Esophagus muscularis mucosa (tissue), 4 donors: Measurements from ENCODE around the gene SPEM3. TPM values are rescaled to one million over a fixed set of nuclear protein-coding genes. Genes with fewer than 3 reads are reported as not detected.

ENCODE experiments used
- DNase-seq: peaks from one replicate; pipeline ENCODE4 v3.0.0-alpha.2; 2017; ENCODE audit errors: extremely low spot score
- H3K27ac ChIP-seq, 4 donors: fragments of 200-600 bp; sonication (generic); replicated peaks in 1 of 4; 1 replicate in 3 of 4; 2 replicates in 1 of 4; pipeline ENCODE4 v1.5.1; 2016 to 2019; ENCODE audit warnings: mild to moderate bottlenecking in 1 of 4
- H3K27me3 ChIP-seq, 4 donors: fragments of 200-600 bp; sonication (generic); one replicate each; pipeline versions ENCODE4 v1.5.1 to v1.6.0; 2016 to 2019
- H3K36me3 ChIP-seq, 4 donors: fragments of 200-600 bp; sonication (generic); one replicate each; pipeline ENCODE4 v1.5.1; 2016 to 2019
- H3K4me1 ChIP-seq, 4 donors: fragments of 200-600 bp; sonication (generic); one replicate each; pipeline ENCODE4 v1.5.1; 2016 to 2019
- H3K4me3 ChIP-seq, 4 donors: fragments of 200-600 bp; sonication (generic); 1 replicate in 2 of 4; 2 replicates in 2 of 4; pipeline ENCODE4 v1.5.1; 2016 to 2019; ENCODE audit warnings: mild to moderate bottlenecking in 4 of 4, moderate library complexity in 1 of 4
- H3K9me3 ChIP-seq, 4 donors: fragments of 200-600 bp; sonication (generic); 1 replicate in 3 of 4; 2 replicates in 1 of 4; pipeline ENCODE4 v1.5.1; 2016 to 2019
- EP300 ChIP-seq: sonication (generic); formaldehyde crosslinking; IDR thresholded peaks from one replicate; pipeline ENCODE4 v1.6.1; 2017; ENCODE audit warnings: antibody characterized with exemption
- POLR2A ChIP-seq: fragments of 450-650 bp; IDR thresholded peaks from one replicate; pipeline ENCODE4 v1.6.1; 2017; ENCODE audit warnings: antibody characterized with exemption, moderate library complexity, mild to moderate bottlenecking, low read depth
- POLR2AphosphoS5 ChIP-seq, 2 donors: sonication (generic); formaldehyde crosslinking; IDR thresholded peaks; one replicate each; pipeline ENCODE4 v1.6.1; 2017; ENCODE audit warnings: antibody characterized with exemption in 2 of 2
- WGBS: methylation state at CpG from one replicate; pipeline ENCODE4 v1.1.5; 2018; 5-methylcytosine and 5-hydroxymethylcytosine counted together
- intact Hi-C: fragments of 100-400 bp; cut with DNase I; formaldehyde crosslinking; loops from one replicate; pipeline ENCODE4 v1.15.1; 2023
- total RNA-seq, 4 donors: library from RNA; depleted of rRNA; stranded (reverse); fragments of >200 nt; gene quantifications; one replicate each; pipeline versions ENCODE4 v1.1.0 to v1.2.1, GENCODE V29; 2016
- TF ChIP-seq, protein P1 (sequence below), 3 experiments: fragments of 200-600 bp in 2 of 3; fragments of 450-650 bp in 1 of 3; sonication (generic) in 2 of 3; IDR thresholded peaks; one replicate each; pipeline ENCODE4 v1.5.1; 2017 to 2019; ENCODE audit warnings: antibody characterized with exemption in 3 of 3, mild to moderate bottlenecking in 2 of 3, moderate library complexity in 1 of 3

SPEM3 gene
- not detected for total RNA-seq

DNA sequence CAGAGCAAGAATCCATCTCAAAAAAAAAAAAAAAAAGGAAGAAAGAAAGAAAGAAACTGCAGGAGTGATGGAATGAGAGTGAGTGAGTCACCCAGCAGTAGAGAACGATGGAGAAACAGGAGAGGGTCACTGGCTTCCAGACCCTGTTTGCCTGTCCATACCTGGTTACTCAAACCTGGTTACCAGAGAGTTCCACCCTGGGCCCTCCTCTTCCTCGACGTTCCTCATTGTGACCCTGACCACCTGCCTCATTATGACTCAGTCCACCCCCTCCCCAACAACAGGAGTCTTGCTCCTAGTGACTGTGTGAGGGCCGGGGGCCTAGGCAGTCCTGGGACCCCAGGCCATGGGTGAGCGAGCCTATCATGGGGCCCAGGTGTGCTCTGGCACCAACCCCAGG is at the start of gene SPEM3:
TSS of gene SPEM3 (plus strand) at position 301 of the 400 bp plus-strand sequence. CDS start at position 347, 46 bp downstream.
- H3K27ac ChIP-seq: no peak within 1 kb of the TSS
- peaks cover 0 to 12% (median 0%) of the 10 kb centered on the region in 4 donors for H3K27me3 ChIP-seq
- WGBS: 74% methylated on average over 3 of the region's 5 CpGs
- no peak for TF ChIP-seq EP300
- TF ChIP-seq, protein P1, sequence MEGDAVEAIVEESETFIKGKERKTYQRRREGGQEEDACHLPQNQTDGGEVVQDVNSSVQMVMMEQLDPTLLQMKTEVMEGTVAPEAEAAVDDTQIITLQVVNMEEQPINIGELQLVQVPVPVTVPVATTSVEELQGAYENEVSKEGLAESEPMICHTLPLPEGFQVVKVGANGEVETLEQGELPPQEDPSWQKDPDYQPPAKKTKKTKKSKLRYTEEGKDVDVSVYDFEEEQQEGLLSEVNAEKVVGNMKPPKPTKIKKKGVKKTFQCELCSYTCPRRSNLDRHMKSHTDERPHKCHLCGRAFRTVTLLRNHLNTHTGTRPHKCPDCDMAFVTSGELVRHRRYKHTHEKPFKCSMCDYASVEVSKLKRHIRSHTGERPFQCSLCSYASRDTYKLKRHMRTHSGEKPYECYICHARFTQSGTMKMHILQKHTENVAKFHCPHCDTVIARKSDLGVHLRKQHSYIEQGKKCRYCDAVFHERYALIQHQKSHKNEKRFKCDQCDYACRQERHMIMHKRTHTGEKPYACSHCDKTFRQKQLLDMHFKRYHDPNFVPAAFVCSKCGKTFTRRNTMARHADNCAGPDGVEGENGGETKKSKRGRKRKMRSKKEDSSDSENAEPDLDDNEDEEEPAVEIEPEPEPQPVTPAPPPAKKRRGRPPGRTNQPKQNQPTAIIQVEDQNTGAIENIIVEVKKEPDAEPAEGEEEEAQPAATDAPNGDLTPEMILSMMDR (IDR thresholded peaks at IDR 0.05): no peak
- no peak for TF ChIP-seq POLR2AphosphoS5 (IDR thresholded peaks at IDR 0.05)
- TF ChIP-seq POLR2A: no peak
- H3K4me1 ChIP-seq: no peaks in the 10 kb centered on the region
- DNase-seq: no peak
- no peak within 1 kb of the TSS for H3K4me3 ChIP-seq
- no peaks in the 10 kb centered on the region for H3K36me3 ChIP-seq
- H3K9me3 ChIP-seq: no peaks in the 10 kb centered on the region
- intact Hi-C loops: no loop called here

GRCh38 chr17:7379134-7379533 is 49.5 kb upstream of the SPEM3 start:
- Histone ChIP-seq H3K4me1 (peaks cover 18 to 42% (median 37%) of the 10 kb centered on the region in 4 donors), H3K27me3 (no peaks in the 10 kb centered on the region), H3K36me3 (no peaks in the 10 kb centered on the region), H3K9me3 (no peaks in the 10 kb centered on the region), H3K4me3 (no peak overlapping the region), H3K27ac (no peak overlapping the region)
- DNase-seq: no peak
- TF ChIP-seq EP300: no peak
- TF ChIP-seq, protein P1 (IDR thresholded peaks at IDR 0.05): no peak
- no peak for TF ChIP-seq POLR2AphosphoS5 (IDR thresholded peaks at IDR 0.05)
- TF ChIP-seq POLR2A: no peak
- intact Hi-C loops: no loop called here
- WGBS: 98% methylated on average over 3 of the region's 3 CpGs

DNA sequence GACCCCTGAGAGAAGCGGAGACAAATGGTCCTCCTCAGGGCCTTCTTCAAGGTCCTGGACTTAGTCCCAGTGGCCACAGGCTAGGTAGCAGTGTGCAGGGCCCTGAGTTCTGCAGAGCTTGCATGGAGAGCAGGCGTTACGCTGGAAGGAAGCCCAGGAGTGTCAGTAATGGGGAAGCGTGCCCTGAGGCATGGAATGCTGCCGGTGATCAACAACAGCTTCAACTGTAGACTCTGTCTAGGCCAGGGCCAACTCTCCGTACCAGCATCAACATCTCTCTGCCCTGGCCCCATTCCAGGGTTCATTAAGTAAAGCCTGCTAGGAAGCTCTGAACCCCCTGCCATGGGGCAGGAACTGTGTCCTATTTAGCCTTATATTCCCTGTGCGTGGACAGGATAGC is 48.3 kb upstream of the SPEM3 start:
- TF ChIP-seq EP300 (no peak), POLR2AphosphoS5 (IDR thresholded peaks at IDR 0.05) (peak in 1 of 2 donors; percentile 54)
- TF ChIP-seq, protein P1 (IDR thresholded peaks at IDR 0.05): no peak
- H3K27ac ChIP-seq: peak overlapping the region; percentile 75 to 77 (median 76)
- DNase-seq: no peak
- no peaks in the 10 kb centered on the region for H3K9me3 ChIP-seq
- H3K4me3 ChIP-seq: peak overlapping the region; percentile 54 to 66 (median 60)
- WGBS: 45% methylated on average over 2 of the region's 7 CpGs
- no peaks in the 10 kb centered on the region for H3K36me3 ChIP-seq
- H3K4me1 ChIP-seq: peaks cover 18 to 47% (median 40%) of the 10 kb centered on the region in 4 donors
- no peaks in the 10 kb centered on the region for H3K27me3 ChIP-seq
- intact Hi-C loops: no loop called here

DNA sequence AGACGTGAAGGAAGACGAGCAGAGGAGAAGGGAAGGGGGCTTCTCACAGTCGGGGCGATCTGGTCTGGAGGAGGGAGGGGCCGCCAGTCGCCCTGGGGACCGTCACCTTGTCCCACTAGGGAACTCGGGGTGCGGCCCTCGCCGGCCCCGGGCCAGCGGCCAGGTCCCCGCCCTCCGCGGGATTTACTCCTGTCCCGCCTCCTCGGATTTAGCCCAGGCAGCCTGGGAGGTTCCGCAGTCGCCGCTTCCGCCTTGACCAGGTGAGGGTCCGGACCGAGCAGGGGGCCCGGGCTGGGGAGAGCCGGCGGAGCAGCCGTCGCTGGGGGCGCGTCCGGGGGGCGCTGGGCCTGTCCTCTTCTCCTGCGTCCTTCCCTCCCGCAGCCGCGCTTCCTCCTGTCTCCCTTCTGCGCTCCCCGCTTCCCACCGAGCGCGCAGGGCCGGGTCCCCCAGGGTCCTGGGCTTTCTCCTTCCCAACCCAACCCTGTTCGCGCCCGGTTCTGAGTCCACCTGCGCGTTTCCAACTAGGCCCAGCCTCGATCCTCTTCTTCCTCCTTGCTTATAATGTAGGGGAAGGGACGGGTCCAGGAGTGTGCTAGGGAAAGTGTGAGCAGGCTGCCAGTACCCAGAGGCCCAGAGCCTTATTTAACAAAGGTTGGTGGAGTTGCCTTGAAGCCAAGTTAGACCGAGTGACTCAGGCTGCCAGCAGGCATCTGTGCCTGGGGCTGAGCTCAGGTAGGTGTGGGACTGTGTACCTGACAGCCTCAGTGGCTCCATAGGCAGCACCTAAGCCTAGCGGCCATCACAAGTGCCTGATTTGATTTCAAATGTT is 47.6 kb upstream of the SPEM3 start, which contains the start of gene TNK1:
TSS of gene TNK1 (plus strand) at position 235 of the 829 bp plus-strand sequence. CDS start 1,838 bp downstream, outside the sequence.
- H3K4me3 ChIP-seq: peak within 1 kb of the TSS; percentile 54 to 66 (median 60)
- H3K27ac ChIP-seq: peak within 1 kb of the TSS; percentile 75 to 77 (median 76)
- H3K36me3 ChIP-seq: peaks cover 0 to 2% (median 0%) of the 10 kb centered on the region in 4 donors
- intact Hi-C loops: no loop called here
- WGBS: 9% methylated on average over 36 of the region's 52 CpGs
- H3K4me1 ChIP-seq: peaks cover 18 to 47% (median 40%) of the 10 kb centered on the region in 4 donors
- TF ChIP-seq, protein P1 (IDR thresholded peaks at IDR 0.05): no peak
- peak; percentile 57 to 69 for TF ChIP-seq POLR2AphosphoS5 (IDR thresholded peaks at IDR 0.05)
- peak; percentile 17 for TF ChIP-seq POLR2A
- no peak for TF ChIP-seq EP300
- H3K27me3 ChIP-seq: no peaks in the 10 kb centered on the region
- no peak for DNase-seq
- H3K9me3 ChIP-seq: no peaks in the 10 kb centered on the region
